ENCODE results near the gene GPC3. TPM values are rescaled to one million over a fixed set of nuclear protein-coding genes. Genes with fewer than 3 reads are reported as not detected.

GPC3 gene
- total RNA-seq, 6 experiments from 2014 or later: not detected

DNA sequence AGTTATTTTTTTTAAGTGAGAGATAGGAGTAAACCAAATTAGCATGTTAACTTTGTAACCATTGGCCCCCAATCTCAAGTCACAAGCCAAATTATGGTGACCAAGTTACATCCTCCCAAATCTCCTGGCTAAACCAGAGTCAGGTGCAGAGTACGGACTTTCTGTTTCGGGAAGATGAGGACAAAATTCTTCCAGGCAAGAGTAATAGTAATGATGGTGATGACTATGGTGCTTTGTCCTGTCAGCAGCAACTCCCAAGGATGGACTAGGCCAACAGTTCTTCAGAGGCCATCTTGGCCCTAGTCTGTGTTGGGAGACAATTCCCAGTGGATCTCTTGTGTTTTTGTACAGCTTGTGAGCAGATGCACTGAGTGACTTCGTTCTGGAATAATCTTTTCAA is 148.8 kb downstream of the GPC3 start:
- no peak for DNase-seq
- H3K9me3 Mint-ChIP-seq: no peaks in the 10 kb centered on the region
- H3K27ac Mint-ChIP-seq: no peak overlapping the region
- no peaks in the 10 kb centered on the region for H3K36me3 Mint-ChIP-seq (ENCODE audit: low read depth)
- H3K4me3 Mint-ChIP-seq: no peak overlapping the region
- no peaks in the 10 kb centered on the region for H3K27me3 Mint-ChIP-seq (ENCODE audit: insufficient read depth)
- no peaks in the 10 kb centered on the region for H3K4me1 Mint-ChIP-seq (ENCODE audit: low read depth)
- TF ChIP-seq, protein P1, sequence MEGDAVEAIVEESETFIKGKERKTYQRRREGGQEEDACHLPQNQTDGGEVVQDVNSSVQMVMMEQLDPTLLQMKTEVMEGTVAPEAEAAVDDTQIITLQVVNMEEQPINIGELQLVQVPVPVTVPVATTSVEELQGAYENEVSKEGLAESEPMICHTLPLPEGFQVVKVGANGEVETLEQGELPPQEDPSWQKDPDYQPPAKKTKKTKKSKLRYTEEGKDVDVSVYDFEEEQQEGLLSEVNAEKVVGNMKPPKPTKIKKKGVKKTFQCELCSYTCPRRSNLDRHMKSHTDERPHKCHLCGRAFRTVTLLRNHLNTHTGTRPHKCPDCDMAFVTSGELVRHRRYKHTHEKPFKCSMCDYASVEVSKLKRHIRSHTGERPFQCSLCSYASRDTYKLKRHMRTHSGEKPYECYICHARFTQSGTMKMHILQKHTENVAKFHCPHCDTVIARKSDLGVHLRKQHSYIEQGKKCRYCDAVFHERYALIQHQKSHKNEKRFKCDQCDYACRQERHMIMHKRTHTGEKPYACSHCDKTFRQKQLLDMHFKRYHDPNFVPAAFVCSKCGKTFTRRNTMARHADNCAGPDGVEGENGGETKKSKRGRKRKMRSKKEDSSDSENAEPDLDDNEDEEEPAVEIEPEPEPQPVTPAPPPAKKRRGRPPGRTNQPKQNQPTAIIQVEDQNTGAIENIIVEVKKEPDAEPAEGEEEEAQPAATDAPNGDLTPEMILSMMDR (IDR thresholded peaks at IDR 0.05): no peak

DNA sequence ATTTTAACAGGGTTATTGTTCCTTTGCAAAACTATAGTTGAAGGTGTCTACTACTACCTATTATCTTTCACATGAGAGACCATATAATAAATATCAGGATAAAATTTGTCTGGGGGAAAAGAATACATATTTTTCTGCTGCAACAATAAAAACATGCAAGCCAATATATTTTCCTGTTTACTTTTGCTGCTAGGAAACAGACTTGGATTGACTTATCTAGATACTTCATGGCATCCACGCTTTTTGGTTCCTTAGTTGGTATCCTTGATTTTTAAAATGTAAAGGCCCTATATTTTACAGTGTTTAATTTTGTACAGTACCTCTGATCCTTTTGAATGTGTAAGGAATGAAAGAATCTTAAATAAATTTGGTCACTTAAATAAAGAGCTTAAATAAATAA is 150.6 kb downstream of the GPC3 start:
- Mint-ChIP-seq H3K9me3 (no peaks in the 10 kb centered on the region), H3K36me3 (ENCODE audit: low read depth) (no peaks in the 10 kb centered on the region), H3K4me1 (ENCODE audit: low read depth) (no peaks in the 10 kb centered on the region), H3K27me3 (ENCODE audit: insufficient read depth) (no peaks in the 10 kb centered on the region), H3K4me3 (no peak overlapping the region), H3K27ac (no peak overlapping the region)
- TF ChIP-seq, protein P1 (IDR thresholded peaks at IDR 0.05): no peak
- no peak for DNase-seq

DNA sequence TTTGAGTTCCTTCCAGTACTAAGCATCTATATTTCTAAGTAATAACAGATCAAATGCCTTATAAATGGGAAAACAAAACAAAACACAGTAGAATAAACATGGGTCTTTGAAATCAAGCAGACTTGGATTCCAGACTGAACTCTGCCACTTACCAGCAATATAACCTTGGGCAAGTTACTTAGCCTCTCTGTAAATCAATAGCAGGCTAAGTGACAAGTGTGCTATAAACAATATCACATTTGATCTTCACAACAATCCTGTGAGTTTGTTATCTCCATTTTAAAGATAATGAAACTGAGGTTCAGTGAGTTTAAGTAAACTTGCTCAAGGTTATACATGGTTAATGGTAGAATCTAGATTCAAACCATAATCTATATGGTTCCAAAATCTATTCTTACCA is 165.8 kb downstream of the GPC3 start:
- H3K36me3 Mint-ChIP-seq (ENCODE audit: low read depth): no peaks in the 10 kb centered on the region
- no peak for DNase-seq
- no peaks in the 10 kb centered on the region for H3K27me3 Mint-ChIP-seq (ENCODE audit: insufficient read depth)
- H3K27ac Mint-ChIP-seq: no peak overlapping the region
- no peak overlapping the region for H3K4me3 Mint-ChIP-seq
- H3K4me1 Mint-ChIP-seq (ENCODE audit: low read depth): no peaks in the 10 kb centered on the region
- TF ChIP-seq, protein P1 (IDR thresholded peaks at IDR 0.05): no peak
- H3K9me3 Mint-ChIP-seq: no peaks in the 10 kb centered on the region; the same call in 1 of the 2 replicates

DNA sequence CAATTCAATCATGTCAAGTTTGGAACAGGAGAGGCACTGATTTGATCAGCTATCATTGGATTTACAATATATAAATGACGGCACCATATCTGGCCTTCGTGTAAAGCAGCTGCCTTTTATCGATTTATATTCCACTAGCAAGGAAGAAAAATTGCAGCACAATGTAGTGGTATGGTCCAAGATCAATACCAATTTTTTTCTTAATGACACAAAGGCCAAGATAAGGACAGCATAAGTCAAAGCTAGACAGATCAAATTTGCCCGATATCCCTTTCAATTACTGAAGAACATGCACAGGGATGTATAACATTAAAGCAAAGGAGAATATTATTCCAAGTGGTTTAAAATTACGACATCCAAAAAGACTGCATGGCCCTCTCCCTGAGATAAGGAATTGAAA is 167.4 kb downstream of the GPC3 start:
- H3K4me1 Mint-ChIP-seq (ENCODE audit: low read depth): no peaks in the 10 kb centered on the region
- no peak overlapping the region for H3K4me3 Mint-ChIP-seq
- no peaks in the 10 kb centered on the region; the same call in 1 of the 2 replicates for H3K9me3 Mint-ChIP-seq
- no peaks in the 10 kb centered on the region for H3K27me3 Mint-ChIP-seq (ENCODE audit: insufficient read depth)
- H3K36me3 Mint-ChIP-seq (ENCODE audit: low read depth): no peaks in the 10 kb centered on the region
- no peak for DNase-seq
- no peak overlapping the region for H3K27ac Mint-ChIP-seq
- TF ChIP-seq, protein P1 (IDR thresholded peaks at IDR 0.05): no peak

DNA sequence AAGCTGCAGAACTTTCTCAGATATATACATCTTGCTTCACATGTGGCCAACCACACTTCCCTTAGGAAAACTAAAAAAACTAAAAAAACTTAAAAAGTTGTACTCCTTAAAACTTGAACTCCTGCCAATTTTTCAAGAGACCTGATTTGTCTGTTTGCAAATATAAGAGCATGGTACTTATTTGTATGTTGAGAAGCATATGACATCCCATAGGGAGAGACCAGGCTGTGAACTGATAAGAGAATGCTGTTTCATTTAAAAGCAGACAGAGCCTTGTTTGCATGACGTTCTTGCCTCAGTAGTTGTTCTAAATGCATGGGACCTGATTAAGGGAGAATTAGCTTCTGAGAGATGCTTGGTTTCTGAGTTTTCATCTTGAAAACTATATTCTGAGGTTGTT is 169.9 kb downstream of the GPC3 start:
- TF ChIP-seq, protein P1 (IDR thresholded peaks at IDR 0.05): no peak
- Mint-ChIP-seq H3K9me3 (no peaks in the 10 kb centered on the region; the same call in 1 of the 2 replicates), H3K36me3 (ENCODE audit: low read depth) (no peaks in the 10 kb centered on the region), H3K27ac (no peak overlapping the region), H3K4me3 (no peak overlapping the region), H3K27me3 (ENCODE audit: insufficient read depth) (no peaks in the 10 kb centered on the region), H3K4me1 (ENCODE audit: low read depth) (no peaks in the 10 kb centered on the region)
- no peak for DNase-seq

DNA sequence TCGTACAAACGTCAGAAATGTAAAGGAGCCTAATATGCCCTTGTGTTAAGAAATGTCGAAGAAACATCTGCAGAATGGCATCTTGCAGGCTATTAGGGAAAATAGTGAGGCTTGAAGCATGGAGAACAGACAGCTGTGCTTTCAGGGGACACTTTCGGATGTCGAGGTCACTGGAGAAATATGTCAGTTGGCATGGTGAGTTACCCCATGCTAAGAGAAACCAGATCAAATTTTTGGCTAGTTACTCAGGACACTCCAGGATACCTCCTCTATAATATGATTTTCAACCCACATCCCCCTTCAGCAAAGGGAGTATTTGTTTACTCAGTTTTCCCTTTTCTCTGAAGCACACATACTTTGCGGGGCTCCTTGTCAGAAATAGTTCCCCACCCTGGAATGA is 171.4 kb downstream of the GPC3 start:
- H3K9me3 Mint-ChIP-seq: no peaks in the 10 kb centered on the region; the same call in 1 of the 2 replicates

More for the DNA sequence above, 171.4 kb downstream of the GPC3 start:
- H3K27me3 Mint-ChIP-seq (ENCODE audit: insufficient read depth): no peaks in the 10 kb centered on the region
- H3K4me3 Mint-ChIP-seq: no peak overlapping the region
- TF ChIP-seq, protein P1 (IDR thresholded peaks at IDR 0.05): no peak
- no peak for DNase-seq
- no peaks in the 10 kb centered on the region for H3K36me3 Mint-ChIP-seq (ENCODE audit: low read depth)
- H3K27ac Mint-ChIP-seq: no peak overlapping the region
- no peaks in the 10 kb centered on the region for H3K4me1 Mint-ChIP-seq (ENCODE audit: low read depth)
